OCI-LY1 (cell line): ENCODE results near the gene CPXM1.
"Not testable (repeated sequence)": the region's sequence is repeated elsewhere in the genome, so short reads cannot be mapped to it uniquely, and the experiment has no call there.

ENCODE experiments used
- H2AFZ ChIP-seq: fragments of 200-600 bp; sonication (generic), shearing (Covaris generic); 2 replicates; pipeline ENCODE4 v1.6.0; 2014; ENCODE audit warnings: antibody characterized with exemption, mild to moderate bottlenecking, low read length
- H3F3A ChIP-seq: fragments of 200-600 bp; sonication (generic), shearing (Covaris generic); 2 replicates; pipeline ENCODE4 v1.6.0; 2014; ENCODE audit warnings: mild to moderate bottlenecking, antibody characterized with exemption, low read length, moderate library complexity; ENCODE audit not compliant: insufficient read depth
- H3K27ac ChIP-seq: fragments of 200-600 bp; sonication (generic); 2 replicates; pipeline ENCODE4 v1.5.1; 2014; ENCODE audit warnings: low read length, mixed run types, mild to moderate bottlenecking, low read depth; ENCODE audit not compliant: poor library complexity, severe bottlenecking
- H3K27me3 ChIP-seq: fragments of 200-600 bp; sonication (generic); 2 replicates; pipeline ENCODE4 v1.6.0; 2014; ENCODE audit warnings: antibody characterized with exemption, mild to moderate bottlenecking, low read length, moderate library complexity; ENCODE audit not compliant: insufficient read depth
- H3K36me3 ChIP-seq: fragments of 200-600 bp; sonication (generic); 2 replicates; pipeline ENCODE4 v1.6.1; 2014; ENCODE audit warnings: mild to moderate bottlenecking, antibody characterized with exemption, low read length, moderate library complexity, mixed read lengths; ENCODE audit not compliant: insufficient read depth
- H3K4me1 ChIP-seq: fragments of 200-600 bp; sonication (generic); 2 replicates; pipeline ENCODE4 v1.5.1; 2014; ENCODE audit warnings: mild to moderate bottlenecking, low read length, moderate library complexity; ENCODE audit not compliant: insufficient read depth, severe bottlenecking
- H3K4me2 ChIP-seq: fragments of 200-600 bp; sonication (generic), shearing (Covaris generic); 2 replicates; pipeline ENCODE4 v1.6.1; 2014; ENCODE audit warnings: low read length
- H3K4me3 ChIP-seq: fragments of 200-600 bp; sonication (generic); 2 replicates; pipeline ENCODE4 v1.5.1; 2014; ENCODE audit warnings: low read length, low read depth, mild to moderate bottlenecking, mixed read lengths; ENCODE audit not compliant: poor library complexity, severe bottlenecking
- H3K79me2 ChIP-seq: fragments of 200-600 bp; shearing (Covaris generic); 2 replicates; pipeline ENCODE4 v1.6.1; 2016; ENCODE audit warnings: mixed run types, low read length, mixed read lengths; ENCODE audit not compliant: insufficient read depth
- H3K9ac ChIP-seq: fragments of 200-600 bp; sonication (generic), shearing (Covaris generic); 2 replicates; pipeline ENCODE4 v1.6.1; 2014; ENCODE audit warnings: mild to moderate bottlenecking, low read length, mixed read lengths
- H3K9me2 ChIP-seq: fragments of 200-600 bp; sonication (generic), shearing (Covaris generic); 2 replicates; pipeline ENCODE4 v1.6.1; 2014; ENCODE audit warnings: low read depth, mild to moderate bottlenecking, low read length, mixed read lengths
- H3K9me3 ChIP-seq: fragments of 200-600 bp; shearing (Covaris generic); 2 replicates; pipeline ENCODE4 v1.6.1; 2014; ENCODE audit warnings: low read length, mixed read lengths
- H4K20me1 ChIP-seq: fragments of 200-600 bp; sonication (generic), shearing (Covaris generic); 2 replicates; pipeline ENCODE4 v1.6.0; 2016; ENCODE audit warnings: mild to moderate bottlenecking, low read length; ENCODE audit not compliant: insufficient read depth
- CTCF ChIP-seq: fragments of 200-600 bp; sonication (generic), shearing (Covaris generic); IDR thresholded peaks from 2 replicates; pipeline ENCODE4 v1.5.1; 2017; ENCODE audit warnings: mild to moderate bottlenecking, antibody characterized with exemption, low read length, moderate library complexity, mixed read lengths
- EZH2 ChIP-seq: fragments of 200-600 bp; sonication (generic), shearing (Covaris generic); IDR thresholded peaks from 2 replicates; pipeline ENCODE4 v1.8.0; 2017; ENCODE audit warnings: borderline replicate concordance, mixed run types, mild to moderate bottlenecking, antibody characterized with exemption, low read length, moderate library complexity, mixed read lengths

CPXM1 gene

DNA sequence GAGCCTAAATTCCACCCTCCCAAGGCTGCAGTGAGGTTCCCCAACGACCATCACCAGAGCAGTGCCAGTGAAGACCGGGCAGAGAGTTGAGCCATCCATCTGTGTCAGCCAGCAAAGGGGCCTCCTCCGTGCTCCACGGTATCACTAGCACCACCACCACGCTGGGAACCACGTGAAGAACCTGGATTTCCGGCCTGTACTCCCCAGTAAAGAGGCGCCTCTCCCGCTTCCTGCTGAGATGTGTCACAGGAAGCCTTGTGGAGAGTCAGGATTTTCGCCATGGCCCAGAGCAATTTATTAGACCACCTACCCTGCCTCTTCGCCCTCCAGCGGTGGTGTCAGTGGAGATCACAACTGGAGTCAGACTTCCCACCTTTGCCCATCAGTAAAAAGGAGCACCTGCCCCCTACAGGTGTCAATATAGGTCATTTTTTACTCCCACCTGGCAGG is 28.8 kb downstream of the CPXM1 start:
- Histone ChIP-seq H3K9me2 (no peaks in the 10 kb centered on the region), H3K27ac (no peak overlapping the region), H3K4me2 (no peak overlapping the region), H3F3A (no peaks in the 10 kb centered on the region), H3K9me3 (no peaks in the 10 kb centered on the region), H3K79me2 (no peaks in the 10 kb centered on the region), H3K27me3 (peaks cover 3% of the 10 kb centered on the region; the same call in 1 of the 2 replicates), H3K36me3 (no peaks in the 10 kb centered on the region), H3K4me1 (no peaks in the 10 kb centered on the region), H2AFZ (no peak overlapping the region), H3K4me3 (no peak overlapping the region), H4K20me1 (no peaks in the 10 kb centered on the region), H3K9ac (no peak overlapping the region)
- TF ChIP-seq EZH2, result no peak

- H3K9me3 ChIP-seq, H2AFZ ChIP-seq, H3F3A ChIP-seq, H3K4me2 ChIP-seq, H3K79me2 ChIP-seq, H3K36me3 ChIP-seq, H3K9ac ChIP-seq, H3K27me3 ChIP-seq, H3K4me3 ChIP-seq, H3K27ac ChIP-seq, H4K20me1 ChIP-seq, H3K4me1 ChIP-seq, H3K9me2 ChIP-seq: not testable (repeated sequence)
These were observed 30.3 kb downstream of the CPXM1 start for GRCh38 chr20:2770091-2770490.

DNA sequence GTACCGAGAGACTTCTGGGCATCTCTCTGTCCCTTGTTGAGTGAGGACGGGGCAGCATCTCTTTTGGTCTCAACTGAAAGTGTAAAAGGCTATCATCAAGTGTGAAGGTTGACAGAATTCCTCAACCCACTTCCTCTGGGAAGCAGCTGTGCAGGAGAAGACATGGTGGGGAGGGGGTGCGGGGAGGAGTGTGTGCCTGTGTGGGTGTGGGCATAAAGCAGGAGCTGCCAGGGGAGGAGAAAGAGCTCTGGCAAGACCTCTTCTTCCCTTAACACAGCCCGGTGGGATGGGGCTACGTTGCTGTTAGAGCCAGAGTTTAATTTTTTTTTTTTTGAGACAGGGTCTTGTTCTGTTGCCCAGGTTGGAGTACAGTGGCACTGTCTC is 31.8 kb downstream of the CPXM1 start:
- Histone ChIP-seq H3K4me2 (no peak overlapping the region), H3K27ac (no peak overlapping the region), H3K4me3 (no peak overlapping the region), H3K9me2 (no peaks in the 10 kb centered on the region), H3K9me3 (no peaks in the 10 kb centered on the region), H2AFZ (no peak overlapping the region), H4K20me1 (no peaks in the 10 kb centered on the region), H3F3A (no peaks in the 10 kb centered on the region), H3K79me2 (no peaks in the 10 kb centered on the region), H3K27me3 (peaks cover 3% of the 10 kb centered on the region; the same call in 1 of the 2 replicates), H3K36me3 (no peaks in the 10 kb centered on the region), H3K9ac (no peak overlapping the region), H3K4me1 (no peaks in the 10 kb centered on the region)
- TF ChIP-seq EZH2, result no peak
- no peak for TF ChIP-seq CTCF

DNA sequence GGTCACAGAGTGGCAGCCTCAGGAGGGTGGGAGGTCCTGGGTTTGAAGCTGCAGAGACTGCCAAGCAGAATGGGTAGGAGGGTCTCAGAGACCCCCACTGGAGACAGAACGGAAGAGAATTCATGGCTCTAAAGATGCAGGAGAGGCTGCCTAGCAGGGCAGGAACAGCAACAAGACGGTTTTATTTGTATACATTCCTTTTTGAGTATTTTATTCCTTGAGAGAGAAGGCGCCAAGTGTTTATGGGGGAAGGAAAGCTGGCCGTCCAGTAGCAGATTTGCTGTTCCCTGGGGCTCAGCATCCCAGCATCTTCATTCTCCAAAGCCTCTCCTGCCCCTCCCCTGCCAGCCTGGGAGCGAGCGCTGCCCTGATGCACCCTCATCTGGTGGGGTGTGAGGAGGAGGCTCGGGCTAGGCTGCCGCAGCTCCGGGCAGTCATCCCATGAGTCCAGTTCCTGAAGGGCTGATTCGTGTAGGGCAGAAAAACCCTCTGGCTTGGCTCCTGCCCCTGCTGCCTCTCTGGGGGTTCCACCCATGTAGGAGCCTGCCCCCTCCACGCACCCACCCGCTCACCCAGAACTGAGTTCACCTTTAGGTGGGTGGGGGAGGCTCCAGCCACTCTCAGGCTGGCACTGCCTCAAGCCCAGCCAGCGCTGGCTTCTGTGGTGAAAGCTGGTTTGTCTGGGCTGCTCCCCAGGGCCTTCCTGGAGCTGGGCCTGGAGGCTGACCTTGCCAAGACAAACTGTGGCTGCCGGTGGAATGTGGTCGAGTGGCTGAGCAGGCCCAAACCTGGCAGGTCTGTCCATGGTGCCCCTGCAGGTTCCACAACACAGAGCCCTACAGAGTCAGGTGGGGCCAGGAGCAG is 32.4 kb downstream of the CPXM1 start:
- H3K9me2 ChIP-seq, result no peaks in the 10 kb centered on the region
- no peaks in the 10 kb centered on the region for H3F3A ChIP-seq
- H3K9ac ChIP-seq, result no peak overlapping the region
- no peaks in the 10 kb centered on the region for H3K9me3 ChIP-seq
- H3K27ac ChIP-seq, result no peak overlapping the region
- H3K4me2 ChIP-seq, result no peak overlapping the region
- no peak overlapping the region for H2AFZ ChIP-seq
- no peaks in the 10 kb centered on the region for H3K79me2 ChIP-seq
- H3K36me3 ChIP-seq, result no peaks in the 10 kb centered on the region
- H3K4me3 ChIP-seq, result no peak overlapping the region
- no peaks in the 10 kb centered on the region for H4K20me1 ChIP-seq
- TF ChIP-seq EZH2 (no peak), CTCF (no peak)
- peaks cover 3% of the 10 kb centered on the region; the same call in 1 of the 2 replicates for H3K27me3 ChIP-seq
- no peaks in the 10 kb centered on the region for H3K4me1 ChIP-seq
